Body of pancreas (tissue), 4 donors: ENCODE results near the gene HIC1.

Experiments
- POLR2A ChIP-seq, 3 donors: fragments of 450-650 bp; IDR thresholded peaks; one replicate each; pipeline ENCODE4 v1.6.1; 2016; ENCODE audit warnings: antibody characterized with exemption in 3 of 3, mild to moderate bottlenecking in 2 of 3
- TF ChIP-seq, protein P1 (sequence below), 7 experiments: fragments of 450-650 bp in 4 of 7; fragments of 200-600 bp in 3 of 7; sonication (generic) in 3 of 7; IDR thresholded peaks; one replicate each; pipeline ENCODE4 v1.5.1; 2016 to 2019; ENCODE audit warnings: antibody characterized with exemption in 7 of 7

- TF ChIP-seq, protein P1, sequence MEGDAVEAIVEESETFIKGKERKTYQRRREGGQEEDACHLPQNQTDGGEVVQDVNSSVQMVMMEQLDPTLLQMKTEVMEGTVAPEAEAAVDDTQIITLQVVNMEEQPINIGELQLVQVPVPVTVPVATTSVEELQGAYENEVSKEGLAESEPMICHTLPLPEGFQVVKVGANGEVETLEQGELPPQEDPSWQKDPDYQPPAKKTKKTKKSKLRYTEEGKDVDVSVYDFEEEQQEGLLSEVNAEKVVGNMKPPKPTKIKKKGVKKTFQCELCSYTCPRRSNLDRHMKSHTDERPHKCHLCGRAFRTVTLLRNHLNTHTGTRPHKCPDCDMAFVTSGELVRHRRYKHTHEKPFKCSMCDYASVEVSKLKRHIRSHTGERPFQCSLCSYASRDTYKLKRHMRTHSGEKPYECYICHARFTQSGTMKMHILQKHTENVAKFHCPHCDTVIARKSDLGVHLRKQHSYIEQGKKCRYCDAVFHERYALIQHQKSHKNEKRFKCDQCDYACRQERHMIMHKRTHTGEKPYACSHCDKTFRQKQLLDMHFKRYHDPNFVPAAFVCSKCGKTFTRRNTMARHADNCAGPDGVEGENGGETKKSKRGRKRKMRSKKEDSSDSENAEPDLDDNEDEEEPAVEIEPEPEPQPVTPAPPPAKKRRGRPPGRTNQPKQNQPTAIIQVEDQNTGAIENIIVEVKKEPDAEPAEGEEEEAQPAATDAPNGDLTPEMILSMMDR (IDR thresholded peaks at IDR 0.05), result no peak
- TF ChIP-seq POLR2A (IDR thresholded peaks at IDR 0.05), result no peak
Observed at GRCh38 chr17:2084766-2085647, 30.1 kb downstream of the HIC1 start.
